HUES64 (cell line): ENCODE results near the gene UPK3A.
A peak's percentile ranks its signal among the peaks of the same experiment; 100 is the strongest.
"Not testable (repeated sequence)": the region's sequence is repeated elsewhere in the genome, so short reads cannot be mapped to it uniquely, and the experiment has no call there.

Experiments
- H3K27ac ChIP-seq: 2 replicates; pipeline ENCODE4 v1.7.0; 2013; ENCODE audit warnings: low read depth, low read length, inconsistent platforms
- H3K27me3 ChIP-seq: 2 replicates; pipeline ENCODE4 v1.6.1; 2013; ENCODE audit warnings: mild to moderate bottlenecking, low read length; ENCODE audit not compliant: insufficient read depth
- H3K36me3 ChIP-seq: 2 replicates; pipeline ENCODE4 v1.6.1; 2013; ENCODE audit warnings: mild to moderate bottlenecking, low read length; ENCODE audit not compliant: insufficient read depth
- H3K4me1 ChIP-seq: 2 replicates; pipeline ENCODE4 v1.6.1; 2013; ENCODE audit warnings: mild to moderate bottlenecking, low read length, moderate library complexity; ENCODE audit not compliant: insufficient read depth
- H3K4me3 ChIP-seq: 2 replicates; pipeline ENCODE4 v1.5.1; 2013; ENCODE audit warnings: mild to moderate bottlenecking, low read length, moderate library complexity
- H3K9ac ChIP-seq: 2 replicates; pipeline ENCODE4 v1.6.1; 2013; ENCODE audit warnings: mild to moderate bottlenecking, low read depth, low read length
- H3K9me3 ChIP-seq: 2 replicates; pipeline ENCODE4 v1.6.1; 2013; ENCODE audit warnings: low read depth, low read length; ENCODE audit not compliant: insufficient read depth
- WGBS: fragments of 150-250, 120-280 bp; methylation state at CpG from one replicate; pipeline ENCODE4 v1.1.7; 2013; ENCODE audit warnings: missing lambda C conversion rate; 5-methylcytosine and 5-hydroxymethylcytosine counted together

Gene UPK3A

DNA sequence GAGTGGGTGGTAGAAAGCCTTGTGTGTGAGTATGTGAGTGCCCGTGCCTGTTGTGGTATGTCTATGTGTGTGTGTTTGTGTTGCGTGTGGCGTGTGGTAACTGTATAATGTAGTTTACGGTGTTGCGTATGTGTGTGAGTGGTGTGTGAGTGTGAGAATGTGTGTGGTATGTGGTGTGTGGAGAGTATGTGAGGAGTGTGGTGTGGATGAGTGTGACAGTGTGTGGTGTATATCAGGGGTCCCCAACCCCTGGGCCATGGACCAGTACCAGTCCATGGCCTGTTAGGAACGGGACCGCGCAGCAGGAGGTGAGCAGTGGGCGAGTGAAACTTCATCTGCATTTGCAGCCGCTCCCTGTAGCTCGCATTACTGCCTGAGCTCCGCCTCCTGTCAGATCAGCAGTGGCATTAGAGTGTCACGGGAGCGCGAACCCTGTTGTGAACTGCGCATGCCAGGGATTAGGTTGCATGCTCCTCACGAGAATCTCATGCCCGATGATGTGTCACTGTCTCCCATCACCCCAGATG lies 5.7 kb downstream of the UPK3A start:
- peaks cover 4% of the 10 kb centered on the region; the same call in 1 of the 2 replicates for H3K4me1 ChIP-seq
- H3K4me3 ChIP-seq, result no peak overlapping the region
- 38% methylated on average over 18 of the region's 18 CpGs for WGBS
- H3K36me3 ChIP-seq, result no peaks in the 10 kb centered on the region
- H3K9me3 ChIP-seq, result no peaks in the 10 kb centered on the region
- no peak overlapping the region for H3K9ac ChIP-seq
- no peak overlapping the region for H3K27ac ChIP-seq
- H3K27me3 ChIP-seq, result peaks cover 8% of the 10 kb centered on the region; the same call in 1 of the 2 replicates

DNA sequence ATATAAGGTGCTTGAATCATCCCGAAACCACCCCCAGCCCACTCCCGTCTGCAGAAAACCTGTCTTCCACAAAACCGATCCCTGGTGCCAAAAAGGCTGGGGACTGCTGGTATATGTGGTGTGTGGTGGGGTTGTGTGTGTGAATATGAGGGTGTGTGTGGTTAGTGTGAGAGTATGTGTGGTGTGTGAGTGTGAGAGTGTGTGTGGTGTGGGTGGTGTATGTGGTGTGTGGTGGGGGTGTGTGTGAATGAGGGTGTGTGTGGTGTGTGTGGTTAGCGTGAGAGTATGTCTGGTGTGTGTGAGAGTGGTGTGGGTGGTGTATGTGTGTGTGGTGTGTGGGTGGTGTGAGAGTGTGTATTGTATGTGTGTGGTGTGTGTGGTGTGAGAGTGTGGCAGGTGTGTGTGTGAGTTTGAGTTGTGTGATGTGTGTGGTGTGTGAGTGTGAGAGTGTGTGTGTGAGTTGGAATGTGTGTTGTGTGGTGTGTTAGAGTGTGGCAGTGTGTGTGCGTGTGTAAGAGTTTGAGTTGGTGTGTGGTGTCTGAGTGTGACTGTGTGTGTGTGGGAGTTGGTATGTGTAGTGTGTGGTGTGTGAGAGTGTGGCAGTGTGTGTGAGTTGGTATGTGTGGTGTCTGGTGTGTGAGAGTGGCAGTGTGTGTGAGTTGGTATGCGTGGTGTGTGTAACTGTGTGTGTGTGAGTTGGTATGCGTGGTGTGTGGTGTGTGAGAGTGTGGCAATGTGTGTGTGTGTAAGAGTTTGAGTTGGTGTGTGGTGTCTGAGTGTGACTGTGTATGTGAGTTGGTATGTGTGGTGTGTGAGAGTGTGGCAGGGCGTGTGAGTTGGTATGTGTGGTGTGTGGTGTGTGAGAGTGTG lies 6.5 kb downstream of the UPK3A start:
- H3K4me1 ChIP-seq, result no peaks in the 10 kb centered on the region
- WGBS, result 95% methylated on average over 8 of the region's 8 CpGs
- no peak overlapping the region for H3K27ac ChIP-seq
- no peaks in the 10 kb centered on the region for H3K9me3 ChIP-seq
- H3K36me3 ChIP-seq, result no peaks in the 10 kb centered on the region
- no peak overlapping the region for H3K4me3 ChIP-seq
- H3K9ac ChIP-seq, result no peak overlapping the region
- H3K27me3 ChIP-seq, result peaks cover under 1% of the 10 kb centered on the region; the same call in 1 of the 2 replicates

DNA sequence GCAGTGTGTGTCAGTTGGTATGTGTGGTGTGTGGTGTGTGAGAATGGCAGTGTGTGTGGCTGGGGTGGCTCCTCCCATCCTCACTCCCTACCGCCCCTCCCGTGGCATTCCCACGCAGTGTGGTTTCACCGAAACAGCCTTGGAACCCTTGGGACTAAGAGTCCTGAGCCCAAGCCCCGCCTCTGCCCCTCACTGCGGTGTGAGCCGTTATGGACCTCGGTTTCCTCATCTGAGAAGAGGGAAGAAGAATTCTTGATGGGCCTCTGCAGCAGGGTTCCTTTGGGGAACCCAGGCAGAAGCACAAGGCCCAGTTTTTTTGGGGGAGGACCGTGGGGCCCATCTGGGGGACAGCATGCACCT lies 7.2 kb downstream of the UPK3A start:
- H3K4me1 ChIP-seq, result no peaks in the 10 kb centered on the region
- no peaks in the 10 kb centered on the region; the same call in 1 of the 2 replicates for H3K27me3 ChIP-seq
- no peaks in the 10 kb centered on the region for H3K9me3 ChIP-seq
- H3K27ac ChIP-seq, result no peak overlapping the region
- H3K4me3 ChIP-seq, result no peak overlapping the region
- H3K36me3 ChIP-seq, result no peaks in the 10 kb centered on the region
- H3K9ac ChIP-seq, result no peak overlapping the region
- 86% methylated on average over 9 of the region's 9 CpGs for WGBS

DNA sequence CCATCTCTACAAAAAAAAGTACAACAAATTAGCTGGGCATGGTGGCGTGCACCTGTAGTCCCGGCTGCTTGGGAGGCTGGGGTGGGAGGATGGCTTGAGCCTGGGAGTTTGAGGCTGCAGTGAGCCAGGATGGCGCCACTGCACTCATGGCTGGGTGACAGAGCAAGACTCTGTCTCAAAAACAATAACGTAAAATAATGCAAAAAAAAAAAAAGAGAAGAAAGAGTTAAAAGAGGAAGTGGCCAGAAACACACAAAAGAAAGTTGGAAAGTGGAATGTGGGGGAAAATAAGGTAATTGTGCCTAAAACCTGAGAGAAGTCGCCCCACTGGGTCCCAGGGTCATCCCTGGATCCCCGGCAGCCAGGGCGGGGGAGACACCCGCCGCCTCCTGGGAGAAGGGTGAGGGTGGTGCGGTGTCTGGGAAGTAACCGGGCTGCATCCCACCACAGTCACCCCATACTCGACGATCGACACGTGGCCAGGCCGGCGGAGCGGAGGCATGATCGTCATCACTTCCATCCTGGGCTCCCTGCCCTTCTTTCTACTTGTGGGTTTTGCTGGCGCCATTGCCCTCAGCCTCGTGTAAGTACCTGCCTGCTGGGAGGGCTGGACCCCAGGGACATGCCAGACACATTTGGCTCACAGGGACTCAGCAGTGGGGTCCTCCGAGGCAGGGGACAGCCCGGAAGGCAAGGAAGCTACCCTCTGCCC lies 8.1 kb downstream of the UPK3A start:
- Histone ChIP-seq H3K27me3 (no peaks in the 10 kb centered on the region), H3K9me3 (no peaks in the 10 kb centered on the region), H3K27ac (no peak overlapping the region), H3K36me3 (no peaks in the 10 kb centered on the region), H3K4me1 (no peaks in the 10 kb centered on the region), H3K4me3 (no peak overlapping the region), H3K9ac (no peak overlapping the region)
- 90% methylated on average over 23 of the region's 23 CpGs for WGBS

GRCh38 chr22:45294030-45294429 lies 9.3 kb downstream of the UPK3A start:
- H3K36me3 ChIP-seq, result no peaks in the 10 kb centered on the region
- H3K27ac ChIP-seq, result no peak overlapping the region
- WGBS, result 85% methylated on average over 6 of the region's 6 CpGs

GRCh38 chr22:45295004-45295403 lies 10.3 kb downstream of the UPK3A start:
- H3K9ac ChIP-seq, H3K9me3 ChIP-seq, H3K27ac ChIP-seq, H3K36me3 ChIP-seq, H3K27me3 ChIP-seq, H3K4me3 ChIP-seq: not testable (repeated sequence)
- 93% methylated on average over 6 of the region's 6 CpGs for WGBS
- peaks cover 11% of the 10 kb centered on the region; the same call in 1 of the 2 replicates for H3K4me1 ChIP-seq

More at GRCh38 chr22:45294030-45294429, 9.3 kb downstream of the UPK3A start:
- Histone ChIP-seq H3K9me3 (no peaks in the 10 kb centered on the region), H3K4me1 (peaks cover 7% of the 10 kb centered on the region; the same call in 1 of the 2 replicates), H3K4me3 (no peak overlapping the region), H3K27me3 (no peaks in the 10 kb centered on the region), H3K9ac (no peak overlapping the region)

GRCh38 chr22:45295492-45295891 lies 10.7 kb downstream of the UPK3A start:
- no peaks in the 10 kb centered on the region for H3K9me3 ChIP-seq
- no peaks in the 10 kb centered on the region for H3K27me3 ChIP-seq
- no peaks in the 10 kb centered on the region for H3K36me3 ChIP-seq
- no peak overlapping the region for H3K27ac ChIP-seq
- no peak overlapping the region for H3K4me3 ChIP-seq
- 90% methylated on average over 9 of the region's 9 CpGs for WGBS
- peaks cover 11% of the 10 kb centered on the region; the same call in 1 of the 2 replicates for H3K4me1 ChIP-seq
- H3K9ac ChIP-seq, result no peak overlapping the region

DNA sequence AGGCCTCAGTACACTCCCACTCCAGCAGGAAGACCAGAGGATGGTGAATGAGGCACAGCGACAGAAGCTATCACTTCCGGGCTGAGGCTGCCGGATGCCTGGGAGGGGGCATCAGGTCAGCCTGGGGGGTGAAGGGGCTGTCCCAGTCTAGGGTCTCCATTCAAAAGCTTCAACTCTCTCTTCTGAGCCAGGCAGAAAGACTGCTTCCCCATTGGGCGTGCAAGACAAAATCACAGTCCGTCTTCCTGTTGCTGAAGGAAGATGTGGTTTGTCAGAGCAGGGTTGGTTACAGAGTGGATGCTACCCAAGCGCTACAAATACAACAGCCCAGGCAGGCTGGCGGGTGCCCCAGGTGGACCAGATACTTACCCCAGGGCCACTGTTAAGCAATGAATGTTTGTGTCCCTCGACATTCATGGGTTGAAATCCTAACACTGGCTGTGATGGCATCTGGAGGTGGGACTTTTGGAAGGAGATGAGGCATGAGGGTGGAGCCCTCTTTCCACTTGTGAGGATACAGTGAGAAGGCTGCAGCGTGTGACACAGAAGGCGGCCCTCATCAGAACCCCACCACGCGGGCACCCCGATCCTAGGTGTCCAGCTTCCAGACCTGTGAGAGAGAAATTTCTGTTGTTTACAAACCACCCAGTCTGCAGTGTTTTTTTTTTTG lies 12.0 kb downstream of the UPK3A start:
- Histone ChIP-seq H3K4me1 (peaks cover 11% of the 10 kb centered on the region; the same call in 1 of the 2 replicates), H3K9ac (no peak overlapping the region), H3K27ac (no peak overlapping the region), H3K9me3 (no peaks in the 10 kb centered on the region), H3K27me3 (no peaks in the 10 kb centered on the region), H3K36me3 (no peaks in the 10 kb centered on the region), H3K4me3 (no peak overlapping the region)
- WGBS, result 92% methylated on average over 13 of the region's 13 CpGs

GRCh38 chr22:45298934-45299505 lies 14.3 kb downstream of the UPK3A start:
- WGBS, result 66% methylated on average over 15 of the region's 15 CpGs
- Histone ChIP-seq H3K4me1 (peaks cover 11% of the 10 kb centered on the region; the same call in 1 of the 2 replicates), H3K4me3 (no peak overlapping the region), H3K9ac (0 out of 2 replicates have a peak overlapping the region, but pooled peaks have one; percentile 3), H3K36me3 (no peaks in the 10 kb centered on the region), H3K9me3 (no peaks in the 10 kb centered on the region), H3K27me3 (no peaks in the 10 kb centered on the region), H3K27ac (no peak overlapping the region)

DNA sequence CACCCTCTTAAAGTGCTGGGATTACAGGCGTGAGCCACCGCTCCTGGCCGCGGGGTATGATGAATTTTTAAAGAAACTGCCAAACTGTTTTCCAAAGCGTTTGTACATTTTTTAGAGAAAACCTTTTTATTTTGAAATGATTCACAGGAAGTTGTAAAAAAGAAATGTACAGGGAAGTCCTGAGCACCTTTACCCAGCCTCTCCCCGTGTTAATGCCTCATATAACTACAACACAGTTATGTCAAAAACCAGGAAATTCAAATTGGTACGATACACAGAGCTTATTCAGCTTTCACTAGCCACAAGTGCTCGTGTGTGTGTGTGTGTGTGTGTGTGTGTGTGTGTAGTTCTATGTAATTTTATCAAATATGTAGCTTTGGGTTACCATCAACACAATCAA lies 18.0 kb downstream of the UPK3A start:
- H3K4me1 ChIP-seq, result peaks cover 11% of the 10 kb centered on the region; the same call in 1 of the 2 replicates
- no peak overlapping the region for H3K9ac ChIP-seq
- H3K27ac ChIP-seq, result no peak overlapping the region
- H3K9me3 ChIP-seq, result no peaks in the 10 kb centered on the region
- no peaks in the 10 kb centered on the region for H3K36me3 ChIP-seq
- no peak overlapping the region for H3K4me3 ChIP-seq
- no peaks in the 10 kb centered on the region for H3K27me3 ChIP-seq
- WGBS, result 90% methylated on average over 6 of the region's 8 CpGs
